Adipose tissue (tissue), 3 donors: ENCODE results near the gene TPRG1. TPM values are rescaled to one million over a fixed set of nuclear protein-coding genes. Genes with fewer than 3 reads are reported as not detected.

Source experiments
- H3K27ac ChIP-seq: one replicate; pipeline ENCODE4 v1.5.1; 2013; ENCODE audit warnings: low read depth, low read length
- WGBS, 3 donors: extraction: QIAGEN DNeasy Blood & Tissue Kit; methylation state at CpG; one replicate each; pipeline ENCODE4 v1.1.7; 2013; 5-methylcytosine and 5-hydroxymethylcytosine counted together
- polyA plus RNA-seq, 3 donors: library from polyadenylated mRNA; stranded (reverse); fragments of 200-250 nt; gene quantifications; one replicate each; pipeline ENCODE4 v1.2.3, GENCODE V29; 2013
- donor health status: healthy with polysubstance abuse.
- donor health status: Bipolar disorder and iron deficiency.
- donor health status: healthy.

TPRG1 gene
- polyA plus RNA-seq, 3 donors, result 0.91 to 17.4 (median 6.6) TPM

- 84 to 87% (median 85%) methylated on average over 7 of the region's 7 CpGs for WGBS, 3 donors
- no peak overlapping the region for H3K27ac ChIP-seq
These were observed 13.7 kb upstream of the TPRG1 start for GRCh38 chr3:189158034-189158433.

DNA sequence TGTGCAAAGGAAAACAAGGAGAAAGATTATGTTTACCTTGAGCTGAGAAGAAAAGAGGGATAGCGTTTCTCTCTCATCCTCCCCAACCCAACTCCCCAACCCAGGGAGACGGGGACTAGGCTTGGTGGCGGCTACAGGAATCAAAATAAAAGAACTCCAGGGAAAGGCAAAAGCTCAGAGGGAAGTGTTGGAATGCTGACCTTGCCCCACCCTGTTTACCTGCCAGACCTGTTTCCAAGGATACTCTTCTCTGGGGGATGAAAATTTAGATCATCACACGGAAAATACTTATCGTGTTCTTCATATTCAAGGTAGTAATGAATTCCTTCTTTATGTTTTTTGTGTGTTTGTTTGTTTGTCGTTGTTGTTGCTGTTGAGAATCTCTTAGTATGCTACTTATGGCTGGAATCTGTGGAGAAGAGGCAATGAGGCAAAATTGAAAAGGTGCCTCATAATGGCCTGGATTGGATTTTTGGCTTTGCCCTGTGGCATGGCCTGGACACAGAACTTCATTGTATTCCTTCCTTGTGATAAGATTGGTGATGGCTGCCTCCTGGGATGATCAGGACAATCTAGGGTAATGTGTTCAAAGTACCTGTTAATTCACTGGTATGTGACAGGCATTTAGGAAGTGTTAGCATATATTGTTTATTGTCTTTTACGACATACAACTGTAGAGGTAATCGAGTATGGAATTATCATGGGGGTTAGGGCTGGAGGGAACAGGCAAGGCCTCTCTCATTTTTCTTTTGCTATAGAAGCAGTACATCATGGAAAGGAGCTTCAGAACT lies 11.1 kb upstream of the TPRG1 start:
- WGBS, 3 donors, result 68 to 85% (median 75%) methylated on average over 8 of the region's 8 CpGs
- H3K27ac ChIP-seq, result no peak overlapping the region

DNA sequence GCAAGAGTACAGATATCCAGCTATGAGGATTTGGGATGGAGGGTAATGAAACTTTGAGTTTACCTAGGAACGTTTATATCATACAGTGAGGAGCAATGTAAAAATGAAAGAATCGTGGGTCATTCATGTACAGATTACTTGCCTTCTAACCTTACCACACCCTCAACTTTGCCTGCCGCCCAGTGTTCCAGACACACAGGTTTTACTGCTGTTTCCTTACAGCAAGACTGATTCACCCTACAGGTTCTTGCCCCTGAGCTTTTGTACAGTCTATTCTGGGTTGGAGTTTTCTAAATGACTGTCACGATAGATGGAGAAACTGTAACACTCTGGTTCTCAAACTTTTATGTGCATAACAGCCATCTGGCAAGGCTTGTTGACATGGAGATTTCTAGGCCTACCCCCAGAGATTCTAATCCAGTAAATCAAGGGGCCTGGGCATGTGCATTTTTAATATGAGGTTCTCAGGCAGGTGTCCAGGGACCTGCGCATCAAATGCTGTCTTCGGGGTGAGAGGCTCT lies 6.6 kb upstream of the TPRG1 start:
- no peak overlapping the region for H3K27ac ChIP-seq
- 81 to 92% (median 87%) methylated on average over 6 of the region's 6 CpGs for WGBS, 3 donors

GRCh38 chr3:189166321-189166720 lies 5.5 kb upstream of the TPRG1 start:
- WGBS, 3 donors, result 59 to 83% (median 82%) methylated on average over 5 of the region's 5 CpGs

GRCh38 chr3:189167027-189167766 lies 4.6 kb upstream of the TPRG1 start:
- no peak overlapping the region for H3K27ac ChIP-seq
- WGBS, 3 donors, result 77 to 82% (median 80%) methylated on average over 5 of the region's 5 CpGs

More at GRCh38 chr3:189166321-189166720, 5.5 kb upstream of the TPRG1 start:
- H3K27ac ChIP-seq, result no peak overlapping the region

DNA sequence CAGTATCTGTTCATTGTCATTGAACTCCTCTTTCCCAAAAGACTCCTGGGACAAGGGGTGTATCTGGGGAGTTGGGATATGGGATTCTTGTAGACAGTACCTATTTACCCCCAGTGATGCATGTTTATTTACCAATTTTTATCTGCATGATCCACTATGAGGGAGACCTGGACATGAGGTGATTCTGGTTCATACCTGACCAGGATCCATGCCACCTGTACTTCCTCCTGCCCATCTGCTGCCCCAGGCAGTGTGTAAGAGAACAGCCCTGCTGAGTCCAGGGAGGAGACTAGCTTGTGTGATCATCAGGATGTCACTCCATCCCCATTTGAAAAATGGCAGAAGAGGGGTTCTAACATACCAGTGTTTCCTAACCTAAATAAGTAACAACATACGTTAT lies 3.1 kb upstream of the TPRG1 start:
- 96 to 97% (median 96%) methylated on average over 1 of the region's 1 CpG for WGBS, 3 donors
- H3K27ac ChIP-seq, result no peak overlapping the region

GRCh38 chr3:189169728-189170127 lies 2.0 kb upstream of the TPRG1 start:
- no peak overlapping the region for H3K27ac ChIP-seq
- WGBS, 3 donors, result 92 to 95% (median 92%) methylated on average over 6 of the region's 6 CpGs

GRCh38 chr3:189170559-189170958 lies 1.2 kb upstream of the TPRG1 start:
- H3K27ac ChIP-seq, result no peak overlapping the region
- WGBS, 3 donors, result 34 to 59% (median 46%) methylated on average over 7 of the region's 7 CpGs

DNA sequence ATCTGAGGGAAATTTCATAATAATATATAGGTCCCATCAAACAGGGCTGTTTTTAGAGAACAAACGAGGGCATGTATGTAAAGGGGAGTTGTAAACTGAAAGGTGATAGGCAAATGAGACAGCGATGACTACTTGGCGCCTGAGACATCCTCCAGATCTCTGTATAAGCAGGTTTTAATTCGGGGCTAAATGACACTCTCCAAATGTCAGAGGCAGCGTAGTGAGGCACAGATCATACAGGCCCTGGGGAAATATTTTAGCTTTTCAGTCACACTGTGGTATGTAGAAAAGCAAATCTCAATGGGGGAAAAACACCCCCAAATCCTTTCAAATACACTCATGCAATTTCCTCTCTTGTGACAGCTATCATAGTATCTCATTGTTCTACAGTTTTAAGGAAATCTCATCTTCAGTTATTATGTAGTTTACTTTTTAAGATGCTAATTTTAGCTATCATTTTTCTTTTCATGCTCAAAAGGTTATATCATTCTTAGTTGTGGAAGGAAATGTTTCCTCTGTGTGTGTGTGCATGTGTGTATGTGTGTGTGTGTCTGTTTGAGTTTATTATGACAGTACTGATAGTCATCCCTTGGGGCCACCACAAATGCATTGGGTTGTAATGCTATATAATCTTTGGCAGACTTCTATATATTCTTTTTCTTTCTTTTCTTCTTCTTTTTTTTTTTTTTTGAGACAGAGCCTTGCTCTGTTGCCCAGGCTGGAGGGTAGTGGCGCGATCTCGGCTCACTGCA lies 1.1 kb downstream of the TPRG1 start:
- WGBS, 3 donors, result 74 to 85% (median 83%) methylated on average over 8 of the region's 8 CpGs
- H3K27ac ChIP-seq, result no peak overlapping the region

- no peak overlapping the region for H3K27ac ChIP-seq
- 89 to 95% (median 95%) methylated on average over 7 of the region's 7 CpGs for WGBS, 3 donors
These were observed 12.8 kb downstream of the TPRG1 start for GRCh38 chr3:189184566-189184965.

DNA sequence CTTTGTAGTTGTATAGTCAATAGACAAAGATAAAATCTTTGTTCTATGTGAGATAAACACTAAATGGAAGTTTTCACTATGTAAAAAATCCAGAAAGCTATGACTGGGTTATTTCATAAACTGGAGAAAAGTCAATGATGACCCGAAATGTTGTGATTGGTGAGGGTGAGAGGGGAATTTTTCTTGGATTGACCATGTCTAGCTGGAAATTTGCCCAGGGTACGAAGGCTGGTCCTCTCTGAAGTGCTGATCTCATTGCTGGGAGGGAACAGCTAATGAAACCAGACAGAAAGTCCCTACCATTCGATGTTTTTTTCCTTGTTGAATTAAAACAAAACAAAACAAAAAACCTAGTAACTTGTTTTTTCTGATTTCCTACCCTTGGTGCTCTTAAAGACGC lies 14.3 kb downstream of the TPRG1 start:
- WGBS, 3 donors, result 48 to 63% (median 51%) methylated on average over 4 of the region's 4 CpGs
- no peak overlapping the region for H3K27ac ChIP-seq

GRCh38 chr3:189188466-189188865 lies 16.7 kb downstream of the TPRG1 start:
- no peak overlapping the region for H3K27ac ChIP-seq

DNA sequence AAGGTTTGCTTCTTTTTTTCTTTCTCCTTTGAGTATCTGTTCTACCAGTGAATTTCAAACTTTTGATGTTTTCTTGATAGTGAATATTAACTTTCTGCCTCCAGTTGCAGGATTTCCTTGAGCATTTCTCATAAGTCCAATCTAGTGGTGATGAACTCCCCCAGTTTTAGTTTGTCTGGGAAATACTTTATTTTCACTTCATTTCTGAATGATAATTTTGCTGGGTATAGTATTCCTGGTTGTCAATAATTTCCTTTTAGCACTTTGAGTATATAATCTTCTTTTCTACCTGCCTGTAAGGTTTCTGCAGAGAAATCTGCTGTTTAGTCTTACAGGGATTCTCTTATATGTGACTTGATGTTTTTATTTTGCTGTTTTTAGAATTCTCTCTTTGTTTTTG lies 21.0 kb downstream of the TPRG1 start:
- no peak overlapping the region for H3K27ac ChIP-seq

- WGBS, 3 donors, result 86 to 92% (median 91%) methylated on average over 5 of the region's 5 CpGs
These were observed 23.5 kb downstream of the TPRG1 start for GRCh38 chr3:189195302-189195701.

GRCh38 chr3:189202106-189202505 lies 30.3 kb downstream of the TPRG1 start:
- no peak overlapping the region for H3K27ac ChIP-seq
- 65 to 77% (median 74%) methylated on average over 6 of the region's 6 CpGs for WGBS, 3 donors

More at GRCh38 chr3:189195302-189195701, 23.5 kb downstream of the TPRG1 start:
- H3K27ac ChIP-seq, result no peak overlapping the region

DNA sequence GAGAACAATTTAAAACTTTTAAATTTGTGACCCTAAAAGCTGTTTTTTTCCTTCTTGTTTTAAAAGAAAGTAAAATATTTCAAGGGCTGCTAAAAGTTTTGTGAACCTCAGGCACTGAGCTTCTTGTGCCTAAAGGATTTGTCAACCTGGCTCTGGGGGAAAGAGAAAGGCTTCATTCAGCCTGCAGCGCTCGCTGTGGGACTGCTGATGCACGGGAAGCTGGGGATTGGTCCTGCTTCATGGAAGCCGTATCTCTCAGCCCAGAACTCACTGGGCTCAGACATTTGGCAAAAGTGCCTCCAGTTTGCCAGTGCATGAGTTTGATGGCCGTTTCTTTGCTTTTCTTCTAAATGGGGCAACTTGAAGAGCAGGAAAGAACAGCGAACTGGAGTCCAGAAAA lies 30.8 kb downstream of the TPRG1 start:
- H3K27ac ChIP-seq, result no peak overlapping the region
- WGBS, 3 donors, result 40 to 78% (median 68%) methylated on average over 6 of the region's 6 CpGs

- 51 to 63% (median 60%) methylated on average over 7 of the region's 7 CpGs for WGBS, 3 donors
- no peak overlapping the region for H3K27ac ChIP-seq
These were observed 32.5 kb downstream of the TPRG1 start for GRCh38 chr3:189204167-189204866.

DNA sequence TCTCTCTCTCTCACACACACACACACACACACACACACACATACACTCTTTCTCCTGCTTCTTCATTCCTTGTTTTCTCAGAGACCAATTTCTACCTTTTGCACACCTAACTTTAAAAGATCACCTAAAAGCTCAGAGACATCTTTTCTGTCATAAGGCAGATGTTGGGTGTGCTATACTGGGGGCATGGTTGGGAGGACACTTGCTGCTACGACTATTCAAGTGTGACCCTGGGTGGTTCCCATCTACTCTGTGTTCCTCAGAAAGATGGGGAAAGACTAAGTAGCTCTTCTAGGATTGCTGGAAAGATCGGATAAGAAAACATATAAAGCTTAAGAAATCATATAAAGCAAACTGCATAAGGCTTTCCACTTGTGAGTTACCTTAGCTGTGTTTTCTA lies 33.2 kb downstream of the TPRG1 start:
- 69 to 88% (median 86%) methylated on average over 2 of the region's 2 CpGs for WGBS, 3 donors
- H3K27ac ChIP-seq, result no peak overlapping the region
